HepG2 (cell line): ENCODE results near the gene SYNJ2. TPM values are rescaled to one million over a fixed set of nuclear protein-coding genes. Genes with fewer than 3 reads are reported as not detected.
A peak's percentile ranks its signal among the peaks of the same experiment; 100 is the strongest.

Experiments used
- ATAC-seq: fragments of 200-7000 bp; cut with Tn5 transposase; 3 replicates; pipeline ENCODE4 v1.9.1; 2020; ENCODE audit warnings: mild to moderate bottlenecking, moderate library complexity
- BruUV-seq: library from RNA; stranded (reverse); fragments of 400-500 nt; replicated peaks from 2 replicates; lab custom pipeline; 2021; lab: Mats Ljungman, UMichigan
- CTCF ChIA-PET: fragments of 300-600 bp; formaldehyde crosslinking; extraction: SDS; loops from one replicate; lab custom pipeline; 2021; ENCODE audit warnings: low total read pairs, inconsistent platforms, low intra/inter-chr PET ratio; lab: Yijun Ruan, JAX
- POLR2A ChIA-PET: fragments of 350-600 bp; sonication (Branson Sonifier 250); formaldehyde crosslinking; loops from one replicate; lab custom pipeline; 2020; ENCODE audit warnings: antibody characterized with exemption, inconsistent platforms; lab: Yijun Ruan, JAX
- DNase-seq: peaks from one replicate; pipeline ENCODE4 v3.0.0-alpha.2; 2015; ENCODE audit warnings: low spot score
- FAIRE-seq: peaks from 3 replicates; lab custom pipeline; 2011; peaks lifted over from hg19 to GRCh38; lab: Jason Lieb, UNC
- H2AFZ ChIP-seq: one replicate; pipeline ENCODE4 v1.6.1; 2011; ENCODE audit warnings: low read length, inconsistent platforms
- H3K27ac ChIP-seq: fragments of 300-600 bp; 3 replicates; pipeline ENCODE4 v1.8.0; 2011; ENCODE audit warnings: mixed run types, mild to moderate bottlenecking, mixed read lengths, low read length, inconsistent platforms; ENCODE audit not compliant: insufficient read depth; ENCODE audit errors: extremely low read length
- H3K27me3 ChIP-seq, 2 experiments: fragments of 200-600 bp in 1 of 2; 2 replicates in 1 of 2; 3 replicates in 1 of 2; pipeline versions ENCODE4 v1.6.0 to v1.8.0; 2011; ENCODE audit warnings: low read length in 2 of 2, mild to moderate bottlenecking in 2 of 2, moderate library complexity in 2 of 2, inconsistent platforms in 1 of 2; ENCODE audit not compliant: insufficient read depth in 2 of 2, control insufficient read depth in 1 of 2
- H3K36me3 ChIP-seq, 2 experiments: fragments of 200-600 bp in 1 of 2; replicated peaks in 1 of 2; 2 replicates in 1 of 2; 3 replicates in 1 of 2; pipeline versions ENCODE4 v1.5.1 to v1.8.0; 2011; ENCODE audit warnings: low read length in 2 of 2, inconsistent platforms in 1 of 2; ENCODE audit not compliant: insufficient read depth in 2 of 2, control insufficient read depth in 1 of 2
- H3K4me1 ChIP-seq: 2 replicates; pipeline ENCODE4 v1.5.1; 2012; ENCODE audit warnings: low read length, inconsistent platforms; ENCODE audit not compliant: insufficient read depth
- H3K4me2 ChIP-seq: 2 replicates; pipeline ENCODE4 v1.6.0; 2011; ENCODE audit warnings: low read depth, low read length, inconsistent platforms
- H3K4me3 ChIP-seq, 3 experiments: fragments of 200-600 bp in 1 of 3; sonication (generic), shearing (Covaris generic) in 1 of 3; replicated peaks in 1 of 3; 2 replicates each; pipeline ENCODE4 v1.5.1; 2011 to 2016; ENCODE audit warnings: low read length in 3 of 3, inconsistent platforms in 2 of 3, low read depth in 2 of 3, mild to moderate bottlenecking in 2 of 3, control low read depth in 1 of 3, mixed read lengths in 1 of 3; ENCODE audit not compliant: insufficient read depth in 1 of 3
- H3K79me2 ChIP-seq: one replicate; pipeline ENCODE4 v1.6.1; 2011; ENCODE audit warnings: low read length, inconsistent platforms; ENCODE audit not compliant: insufficient read depth
- H3K9ac ChIP-seq: 2 replicates; pipeline ENCODE4 v1.6.0; 2011; ENCODE audit warnings: mild to moderate bottlenecking, low read depth, low read length, inconsistent platforms; ENCODE audit not compliant: insufficient read depth
- H3K9me3 ChIP-seq: 2 replicates; pipeline ENCODE4 v1.5.1; 2012; ENCODE audit warnings: mild to moderate bottlenecking, low read length
- H4K20me1 ChIP-seq: 2 replicates; pipeline ENCODE4 v1.6.0; 2011; ENCODE audit warnings: inconsistent platforms, mild to moderate bottlenecking, low read length, moderate library complexity; ENCODE audit not compliant: insufficient read depth
- ARNT2 ChIP-seq: sonication (generic); formaldehyde crosslinking; IDR thresholded peaks from 2 replicates; pipeline ENCODE4 v1.8.0; 2022; ENCODE audit warnings: mild to moderate bottlenecking, low read depth, missing genetic modification reagents, moderate library complexity
- FOSL2 ChIP-seq: sonication (generic); formaldehyde crosslinking; IDR thresholded peaks from 2 replicates; pipeline ENCODE4 v1.4.0; 2020; ENCODE audit warnings: missing genetic modification reagents
- MAZ ChIP-seq, 2 experiments: sonication (generic) in 1 of 2; formaldehyde crosslinking in 1 of 2; IDR thresholded peaks; 2 replicates each; pipeline versions ENCODE4 v1.5.0 to v1.6.1; 2012 to 2020; ENCODE audit warnings: low read depth in 2 of 2, mild to moderate bottlenecking in 2 of 2, borderline replicate concordance in 1 of 2, improper control_type of control experiment in 1 of 2, low read length in 1 of 2, missing genetic modification reagents in 1 of 2, moderate library complexity in 1 of 2
- MEIS1 ChIP-seq: sonication (generic); formaldehyde crosslinking; IDR thresholded peaks from 2 replicates; pipeline ENCODE4 v1.9.0; 2021; ENCODE audit warnings: mild to moderate bottlenecking, missing genetic modification reagents, moderate library complexity, borderline replicate concordance
- MLX ChIP-seq: IDR thresholded peaks from 2 replicates; pipeline ENCODE4 v1.6.1; 2016
- NR2F2 ChIP-seq: IDR thresholded peaks from 2 replicates; pipeline ENCODE4 v1.6.1; 2012; ENCODE audit warnings: low read depth, inconsistent platforms, borderline replicate concordance
- RXRA ChIP-seq: sonication (generic); formaldehyde crosslinking; IDR thresholded peaks from 2 replicates; pipeline ENCODE4 v1.5.1; 2020; ENCODE audit warnings: missing genetic modification reagents
- XBP1 ChIP-seq: sonication (generic); formaldehyde crosslinking; IDR thresholded peaks from 2 replicates; pipeline ENCODE4 v1.5.0; 2020; ENCODE audit warnings: missing genetic modification reagents
- YEATS2 ChIP-seq: sonication (generic); formaldehyde crosslinking; IDR thresholded peaks from 2 replicates; pipeline ENCODE4 v1.4.0; 2020; ENCODE audit warnings: missing genetic modification reagents, borderline replicate concordance
- ZBTB8A ChIP-seq: sonication (generic); formaldehyde crosslinking; IDR thresholded peaks from 2 replicates; pipeline ENCODE4 v1.4.0; 2020; ENCODE audit warnings: mild to moderate bottlenecking, low read depth, missing genetic modification reagents, borderline replicate concordance
- ZFP36 ChIP-seq: fragments of 150-350 bp; IDR thresholded peaks from 2 replicates; pipeline ENCODE4 v1.6.1; 2018; ENCODE audit warnings: borderline replicate concordance, low read length, low read depth; ENCODE audit not compliant: partially characterized antibody
- ZNF12 ChIP-seq: sonication (generic); formaldehyde crosslinking; IDR thresholded peaks from 2 replicates; pipeline ENCODE4 v1.5.0; 2020; ENCODE audit warnings: missing genetic modification reagents
- ZNF331 ChIP-seq: sonication (generic); formaldehyde crosslinking; IDR thresholded peaks from 2 replicates; pipeline ENCODE4 v1.4.0; 2020; ENCODE audit warnings: missing genetic modification reagents
- WGBS: methylation state at CpG from one replicate; pipeline ENCODE4 v1.1.6; 2017; ENCODE audit warnings: low lambda C conversion rate; 5-methylcytosine and 5-hydroxymethylcytosine counted together
- in situ Hi-C: cut with HindIII; loops from 2 replicates; pipeline ENCODE4 v1.10.0; 2017; ENCODE audit warnings: low pct_unique_long_range_greater_than_20kb; ENCODE audit not compliant: extremely low pct_ligation_motif_present
- intact Hi-C: fragments of 100-400 bp; cut with micrococcal nuclease; formaldehyde crosslinking; loops from one replicate; pipeline ENCODE4 v1.10.0; 2022; ENCODE audit not compliant: unreplicated experiment
- polyA plus RNA-seq, 8 experiments: library from polyadenylated mRNA; depleted of rRNA in 3 of 8; stranded (reverse) in 7 of 8; unstranded in 1 of 8; fragments of >200 nt; fragmentation: Illumina TruSeq in 4 of 8; extraction: Trizol in 4 of 8; gene quantifications; 2 replicates each; pipeline versions ENCODE4 v1.2.1 to v1.2.3, GENCODE V29; 2011 to 2016; ENCODE audit warnings: low read depth in 4 of 8, missing spikeins in 1 of 8, mixed read lengths in 1 of 8; ENCODE audit not compliant: insufficient read depth in 1 of 8
- total RNA-seq, 5 experiments: library from RNA; depleted of rRNA; stranded (reverse); fragments of >200 nt; fragmentation: Illumina TruSeq; extraction: Trizol; gene quantifications; 2 replicates each; pipeline ENCODE4 v1.2.3, GENCODE V29; 2016; ENCODE audit warnings: low read depth in 1 of 5
- TF ChIP-seq, protein P1 (sequence below): sonication (generic); formaldehyde crosslinking; conservative IDR thresholded peaks from 2 replicates; pipeline ENCODE4 v1.4.0; 2020; ENCODE audit warnings: mild to moderate bottlenecking, missing genetic modification reagents, moderate library complexity
- TF ChIP-seq, protein P2 (sequence below): sonication (generic); formaldehyde crosslinking; conservative IDR thresholded peaks from 2 replicates; pipeline ENCODE4 v1.8.0; 2022; ENCODE audit warnings: low read depth, missing genetic modification reagents

Gene SYNJ2
- total and polyA plus RNA-seq, 2 of the 13 experiments (the other 11 are each of a cell fraction or from before 2014, with no cell fraction given): 39.1 to 57.6 TPM

DNA sequence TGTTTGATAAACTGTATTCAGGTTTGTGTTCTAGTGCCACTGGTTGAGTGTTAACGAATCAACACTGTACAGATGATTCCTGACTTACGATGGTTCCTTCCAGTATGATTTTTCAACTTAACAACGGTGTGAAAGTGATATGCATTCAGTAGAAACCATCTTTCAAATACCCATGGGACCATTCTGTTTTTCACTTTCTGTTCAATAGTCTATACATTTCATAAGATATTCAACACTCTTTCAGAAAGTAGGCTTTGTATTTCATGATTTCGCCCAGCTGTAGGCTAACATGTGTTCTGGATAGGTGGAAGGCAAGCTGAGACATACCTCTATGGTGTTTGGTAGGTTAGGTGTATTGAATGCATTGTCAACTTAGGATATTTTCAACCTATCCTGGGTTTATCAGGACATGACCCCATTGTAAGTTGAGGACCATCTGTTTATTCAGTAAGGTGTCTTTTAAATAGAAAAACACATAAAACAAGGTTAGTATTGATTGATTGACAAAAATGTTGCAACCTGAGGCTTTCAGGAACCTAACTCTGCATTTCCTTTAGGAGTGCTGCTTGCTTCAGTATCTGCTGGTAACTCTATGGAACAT is 32.3 kb downstream of the SYNJ2 start (continued):
- TF ChIP-seq MAZ (IDR thresholded peaks at IDR 0.05; ENCODE audit: borderline replicate concordance, low read depth, low read length) (no peak), MAZ (CRISPR knock-in tag; IDR thresholded peaks at IDR 0.05; ENCODE audit: low read depth) (0 out of 2 replicates have a peak, but pooled peaks have one; percentile 45), ZFP36 (no peak)

- H3K4me1 ChIP-seq: peaks cover 73% of the 10 kb centered on the region
- peaks cover 82% of the 10 kb centered on the region for H3K79me2 ChIP-seq
- H3K27me3 ChIP-seq: no peaks in the 10 kb centered on the region
- no peaks in the 10 kb centered on the region for H3K9me3 ChIP-seq
- intact Hi-C loops (no loop called here), in situ Hi-C loops (no loop called here)
- ATAC-seq: no peak; the same call in 2 of the 3 replicates
- peak overlapping the region; percentile 48 for H3K4me2 ChIP-seq
- 0 out of 6 replicates have a peak overlapping the region, but pooled peaks of 1 of the 3 experiments have one; percentile 3 for H3K4me3 ChIP-seq
- ChIA-PET CTCF (no interaction called here), POLR2A (interaction anchor here (0.8 to 11.3 kb wide), 17 partner anchors 9 to 61 kb away, joined by 3 to 345 read pairs (median 4); partner anchors contain the start of gene SYNJ2)
- H3K9ac ChIP-seq: peak overlapping the region; percentile 59
- H3K36me3 ChIP-seq: peaks cover 22 to 40% of the 10 kb centered on the region in 2 experiments
- BruUV-seq: no TSS peak
- H4K20me1 ChIP-seq: no peaks in the 10 kb centered on the region
- H3K27ac ChIP-seq: peak overlapping the region; percentile 99
- WGBS: 88% methylated on average over 5 of the region's 6 CpGs
- H2AFZ ChIP-seq: no peak overlapping the region
- peak; percentile 89 for FAIRE-seq
- DNase-seq: peak; percentile 88
- peak; percentile 90 for TF ChIP-seq FOSL2 (CRISPR knock-in tag)
- no peak for TF ChIP-seq ZBTB8A (CRISPR knock-in tag)
- TF ChIP-seq, protein P1, sequence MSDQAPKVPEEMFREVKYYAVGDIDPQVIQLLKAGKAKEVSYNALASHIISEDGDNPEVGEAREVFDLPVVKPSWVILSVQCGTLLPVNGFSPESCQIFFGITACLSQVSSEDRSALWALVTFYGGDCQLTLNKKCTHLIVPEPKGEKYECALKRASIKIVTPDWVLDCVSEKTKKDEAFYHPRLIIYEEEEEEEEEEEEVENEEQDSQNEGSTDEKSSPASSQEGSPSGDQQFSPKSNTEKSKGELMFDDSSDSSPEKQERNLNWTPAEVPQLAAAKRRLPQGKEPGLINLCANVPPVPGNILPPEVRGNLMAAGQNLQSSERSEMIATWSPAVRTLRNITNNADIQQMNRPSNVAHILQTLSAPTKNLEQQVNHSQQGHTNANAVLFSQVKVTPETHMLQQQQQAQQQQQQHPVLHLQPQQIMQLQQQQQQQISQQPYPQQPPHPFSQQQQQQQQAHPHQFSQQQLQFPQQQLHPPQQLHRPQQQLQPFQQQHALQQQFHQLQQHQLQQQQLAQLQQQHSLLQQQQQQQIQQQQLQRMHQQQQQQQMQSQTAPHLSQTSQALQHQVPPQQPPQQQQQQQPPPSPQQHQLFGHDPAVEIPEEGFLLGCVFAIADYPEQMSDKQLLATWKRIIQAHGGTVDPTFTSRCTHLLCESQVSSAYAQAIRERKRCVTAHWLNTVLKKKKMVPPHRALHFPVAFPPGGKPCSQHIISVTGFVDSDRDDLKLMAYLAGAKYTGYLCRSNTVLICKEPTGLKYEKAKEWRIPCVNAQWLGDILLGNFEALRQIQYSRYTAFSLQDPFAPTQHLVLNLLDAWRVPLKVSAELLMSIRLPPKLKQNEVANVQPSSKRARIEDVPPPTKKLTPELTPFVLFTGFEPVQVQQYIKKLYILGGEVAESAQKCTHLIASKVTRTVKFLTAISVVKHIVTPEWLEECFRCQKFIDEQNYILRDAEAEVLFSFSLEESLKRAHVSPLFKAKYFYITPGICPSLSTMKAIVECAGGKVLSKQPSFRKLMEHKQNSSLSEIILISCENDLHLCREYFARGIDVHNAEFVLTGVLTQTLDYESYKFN (CRISPR knock-in tag): peak; percentile 92
- no peak for TF ChIP-seq MEIS1
- peak; percentile 73; the same call in 1 of the 2 replicates for TF ChIP-seq ZNF12
- no peak for TF ChIP-seq XBP1 (CRISPR knock-in tag)
- peak; percentile 86 for TF ChIP-seq MLX
- peak; percentile 57 for TF ChIP-seq ZNF331 (CRISPR knock-in tag)
- 0 out of 2 replicates have a peak, but pooled peaks have one; percentile 24 for TF ChIP-seq NR2F2
- no peak for TF ChIP-seq YEATS2 (CRISPR knock-in tag)
- TF ChIP-seq, protein P2, sequence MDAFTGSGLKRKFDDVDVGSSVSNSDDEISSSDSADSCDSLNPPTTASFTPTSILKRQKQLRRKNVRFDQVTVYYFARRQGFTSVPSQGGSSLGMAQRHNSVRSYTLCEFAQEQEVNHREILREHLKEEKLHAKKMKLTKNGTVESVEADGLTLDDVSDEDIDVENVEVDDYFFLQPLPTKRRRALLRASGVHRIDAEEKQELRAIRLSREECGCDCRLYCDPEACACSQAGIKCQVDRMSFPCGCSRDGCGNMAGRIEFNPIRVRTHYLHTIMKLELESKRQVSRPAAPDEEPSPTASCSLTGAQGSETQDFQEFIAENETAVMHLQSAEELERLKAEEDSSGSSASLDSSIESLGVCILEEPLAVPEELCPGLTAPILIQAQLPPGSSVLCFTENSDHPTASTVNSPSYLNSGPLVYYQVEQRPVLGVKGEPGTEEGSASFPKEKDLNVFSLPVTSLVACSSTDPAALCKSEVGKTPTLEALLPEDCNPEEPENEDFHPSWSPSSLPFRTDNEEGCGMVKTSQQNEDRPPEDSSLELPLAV (CRISPR knock-in tag): no peak
- TF ChIP-seq RXRA (CRISPR knock-in tag): peak; percentile 47
- TF ChIP-seq ARNT2 (CRISPR knock-in tag): 0 out of 2 replicates have a peak, but pooled peaks have one; percentile 68
Measured at GRCh38 chr6:158014505-158015187, 33.0 kb downstream of the SYNJ2 start.
